Superior temporal gyrus (tissue), 1 donor: ENCODE measurements around the gene SORL1-AS1.
"Not testable (repeated sequence)": the region's sequence is repeated elsewhere in the genome, so short reads cannot be mapped to it uniquely, and the experiment has no call there.

Source experiments
- DNase-seq: peaks from one replicate; pipeline ENCODE4 v3.0.0-alpha.2; 2016; ENCODE audit errors: extremely low spot score

The SORL1-AS1 gene

GRCh38 chr11:121452609-121453150 is at the start of gene SORL1-AS1:
Gene SORL1-AS1, minus strand, starts transcription at chr11:121452967.
- peak; percentile 50 for DNase-seq

DNA sequence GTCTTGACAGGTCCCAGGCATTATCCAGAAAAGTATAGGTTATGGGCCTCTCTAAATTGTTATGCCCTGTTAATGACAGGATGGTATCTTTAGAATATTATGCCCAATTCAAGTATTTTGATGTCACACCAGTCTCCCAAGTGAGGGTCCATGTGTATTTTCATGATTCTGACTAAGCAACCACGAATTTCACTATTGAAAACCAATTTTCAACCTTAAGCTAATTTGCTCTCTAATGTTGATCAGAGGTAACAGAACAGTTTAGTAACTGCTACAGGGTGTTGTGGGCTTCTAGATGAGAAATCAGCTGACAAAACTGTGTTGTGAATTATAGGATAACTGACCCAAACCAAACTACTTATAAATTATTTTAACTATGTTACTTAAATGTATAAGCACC is 48.0 kb upstream of the SORL1-AS1 start:
- no peak for DNase-seq

- no peak for DNase-seq
Observed at GRCh38 chr11:121500275-121500674, 47.5 kb upstream of the SORL1-AS1 start.

DNA sequence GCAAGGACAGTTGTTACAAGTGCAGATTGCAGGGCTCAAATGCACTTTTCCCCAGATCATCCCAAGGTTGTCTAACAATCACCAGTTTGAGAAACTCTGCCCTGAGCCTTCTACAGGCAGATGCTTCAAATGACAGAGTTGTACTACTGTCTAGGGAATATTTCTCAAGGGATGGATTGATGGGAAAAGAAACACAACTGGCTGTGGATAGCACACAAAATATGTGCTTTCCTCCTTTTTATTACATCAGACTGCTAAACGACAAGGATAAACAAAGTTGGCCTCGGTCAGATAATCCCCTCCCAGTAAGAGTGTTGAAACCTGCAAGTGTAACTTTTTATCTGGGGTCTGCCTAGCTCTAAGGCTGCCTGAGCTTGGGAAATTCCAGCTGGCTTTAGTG is 46.6 kb upstream of the SORL1-AS1 start:
- DNase-seq = no peak

DNA sequence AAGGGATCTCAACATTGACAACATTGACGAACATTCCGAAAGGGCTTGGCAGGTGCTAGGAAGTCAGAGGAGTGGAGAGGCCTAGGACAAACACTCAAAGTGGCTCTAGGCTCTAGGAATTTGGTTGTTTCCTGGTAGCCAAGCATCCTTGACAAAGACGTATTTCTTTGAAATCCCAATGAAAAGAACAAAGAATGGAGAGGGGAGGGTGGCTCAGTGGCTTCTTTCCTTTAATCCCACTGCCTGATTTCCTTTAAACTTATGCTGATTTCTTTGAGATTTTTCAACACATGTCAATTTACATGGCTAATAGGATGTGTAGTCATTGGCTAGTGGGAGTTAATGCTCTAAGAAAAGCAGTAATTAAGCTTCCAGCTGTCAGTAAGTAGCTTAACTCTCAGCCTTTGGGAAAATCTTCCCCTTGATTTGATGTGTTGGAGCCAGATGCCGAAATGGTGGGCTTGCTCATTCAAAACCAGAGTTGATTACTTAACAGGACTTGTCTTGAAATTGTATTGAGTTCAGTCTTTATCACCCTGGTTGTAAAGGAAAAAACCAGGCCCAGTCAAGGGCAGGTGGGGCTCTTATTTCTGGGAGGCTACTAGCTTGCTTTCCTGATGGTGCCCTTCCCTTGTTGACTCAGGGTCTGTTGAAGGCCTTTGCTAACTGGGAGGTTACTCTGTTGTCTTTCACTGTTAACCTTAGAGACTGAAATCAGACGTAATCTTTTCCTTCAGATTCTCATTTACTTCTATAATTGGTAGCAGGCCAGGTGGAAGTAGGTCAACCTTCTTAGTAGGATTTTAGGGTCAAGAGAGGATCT is 44.6 kb upstream of the SORL1-AS1 start:
- no peak for DNase-seq

GRCh38 chr11:121494355-121495099 is 41.8 kb upstream of the SORL1-AS1 start:
- peak; percentile 70 for DNase-seq

GRCh38 chr11:121489823-121490222 is 37.1 kb upstream of the SORL1-AS1 start:
- no peak for DNase-seq

- DNase-seq = no peak
Observed at GRCh38 chr11:121488641-121489040, 35.9 kb upstream of the SORL1-AS1 start.

- DNase-seq = no peak
Observed at GRCh38 chr11:121488170-121488569, 35.4 kb upstream of the SORL1-AS1 start.

DNA sequence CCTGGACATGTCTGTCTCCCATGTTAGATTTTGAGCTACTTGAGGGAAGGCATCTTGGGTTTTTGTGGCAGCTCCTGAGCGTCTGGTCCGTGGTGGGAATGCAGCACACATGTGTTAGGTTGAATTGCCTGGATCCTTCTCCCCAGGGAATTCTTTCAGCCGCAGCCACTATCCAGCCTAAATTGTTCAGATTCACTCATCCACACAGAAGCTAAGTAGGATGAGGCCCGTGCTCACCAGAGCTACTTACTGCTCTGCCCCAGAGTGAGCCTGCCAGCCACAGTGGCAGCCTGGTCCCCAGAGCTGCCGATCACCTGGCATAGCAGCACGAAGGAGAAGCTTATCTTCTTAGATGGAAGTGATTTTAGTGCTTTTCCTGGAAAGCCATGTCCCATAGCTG is 34.4 kb upstream of the SORL1-AS1 start:
- no peak for DNase-seq

- DNase-seq = no peak
Observed at GRCh38 chr11:121486054-121486453, 33.3 kb upstream of the SORL1-AS1 start.

DNA sequence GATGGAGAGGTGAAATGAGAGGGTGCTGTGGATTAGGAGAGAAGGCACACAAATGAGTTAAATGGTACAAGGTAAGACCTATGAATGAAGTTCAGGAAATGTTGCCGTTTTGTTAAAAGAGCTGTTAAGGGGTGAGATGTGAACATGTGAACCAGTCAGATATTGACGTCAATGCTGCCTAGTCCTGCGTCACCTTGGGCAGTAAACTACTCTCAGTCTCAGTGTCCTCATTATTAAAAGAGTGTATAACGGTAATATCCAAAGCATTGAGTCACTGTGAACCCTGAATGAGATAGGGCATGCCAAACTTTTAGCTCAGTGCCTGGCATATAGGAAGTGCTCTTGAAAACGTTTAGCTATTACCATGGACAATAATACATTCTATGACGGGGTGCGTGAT is 32.4 kb upstream of the SORL1-AS1 start:
- no peak for DNase-seq

- DNase-seq = no peak
Observed at GRCh38 chr11:121483805-121484480, 31.2 kb upstream of the SORL1-AS1 start.

GRCh38 chr11:121482231-121483129 is 29.7 kb upstream of the SORL1-AS1 start:
- no peak for DNase-seq

DNA sequence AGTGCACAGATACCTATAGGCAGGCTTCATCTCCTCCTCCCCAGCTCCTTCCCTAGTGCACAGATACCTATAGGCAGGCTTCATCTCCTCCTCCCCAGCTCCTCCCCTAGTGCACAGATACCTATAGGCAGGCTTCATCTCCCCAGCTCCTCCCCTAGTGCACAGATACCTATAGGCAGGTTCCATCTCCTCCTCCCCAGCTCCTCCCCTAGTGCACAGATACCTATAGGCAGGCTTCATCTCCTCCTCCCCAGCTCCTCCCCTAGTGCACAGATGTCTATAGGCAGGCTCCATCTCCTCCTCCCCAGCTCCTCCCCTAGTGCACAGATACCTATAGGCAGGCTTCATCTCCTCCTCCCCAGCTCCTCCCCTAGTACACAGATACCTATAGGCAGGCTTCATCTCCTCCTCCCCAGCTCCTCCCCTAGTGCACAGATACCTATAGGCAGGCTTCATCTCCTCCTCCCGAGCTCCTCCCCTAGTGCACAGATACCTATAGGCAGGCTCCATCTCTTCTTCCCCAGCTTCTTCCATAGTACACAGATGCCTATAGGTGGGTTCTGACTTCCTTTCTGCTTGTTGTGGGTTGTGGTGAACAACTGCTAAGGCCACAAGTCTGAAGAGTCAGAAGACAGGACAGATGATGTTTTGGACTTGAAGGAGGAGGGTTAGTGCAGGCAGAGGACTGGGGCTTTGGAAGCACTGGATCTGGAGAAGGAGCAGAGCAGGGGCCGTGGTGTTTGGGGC is 28.9 kb upstream of the SORL1-AS1 start:
- DNase-seq = not testable (repeated sequence)

DNA sequence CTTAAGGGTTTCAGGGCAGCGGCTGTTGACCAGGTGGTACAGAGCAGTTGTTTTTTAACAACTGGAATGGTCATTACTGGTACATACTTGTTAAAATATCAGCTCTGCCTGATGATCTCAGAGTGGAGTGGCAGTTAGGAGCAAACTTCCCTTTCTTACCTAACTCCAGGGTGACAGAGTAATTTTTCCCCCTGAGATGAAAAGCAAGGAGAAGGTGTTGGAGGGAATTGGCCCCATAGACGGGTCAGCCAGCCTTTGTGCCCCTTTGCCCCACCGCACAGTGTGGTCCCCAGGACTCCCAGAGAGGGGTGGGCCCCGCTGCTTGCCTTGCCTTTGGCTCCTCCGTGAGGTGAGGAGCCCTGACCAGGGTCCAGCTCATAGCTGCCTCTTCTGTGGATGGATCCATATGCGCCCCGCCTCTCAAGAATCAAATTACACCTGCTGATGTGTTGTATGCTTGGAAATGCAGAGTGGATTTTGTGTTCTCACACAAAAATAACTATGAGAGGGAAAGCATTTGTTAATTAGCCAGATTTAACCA is 27.0 kb upstream of the SORL1-AS1 start:
- DNase-seq = no peak

DNA sequence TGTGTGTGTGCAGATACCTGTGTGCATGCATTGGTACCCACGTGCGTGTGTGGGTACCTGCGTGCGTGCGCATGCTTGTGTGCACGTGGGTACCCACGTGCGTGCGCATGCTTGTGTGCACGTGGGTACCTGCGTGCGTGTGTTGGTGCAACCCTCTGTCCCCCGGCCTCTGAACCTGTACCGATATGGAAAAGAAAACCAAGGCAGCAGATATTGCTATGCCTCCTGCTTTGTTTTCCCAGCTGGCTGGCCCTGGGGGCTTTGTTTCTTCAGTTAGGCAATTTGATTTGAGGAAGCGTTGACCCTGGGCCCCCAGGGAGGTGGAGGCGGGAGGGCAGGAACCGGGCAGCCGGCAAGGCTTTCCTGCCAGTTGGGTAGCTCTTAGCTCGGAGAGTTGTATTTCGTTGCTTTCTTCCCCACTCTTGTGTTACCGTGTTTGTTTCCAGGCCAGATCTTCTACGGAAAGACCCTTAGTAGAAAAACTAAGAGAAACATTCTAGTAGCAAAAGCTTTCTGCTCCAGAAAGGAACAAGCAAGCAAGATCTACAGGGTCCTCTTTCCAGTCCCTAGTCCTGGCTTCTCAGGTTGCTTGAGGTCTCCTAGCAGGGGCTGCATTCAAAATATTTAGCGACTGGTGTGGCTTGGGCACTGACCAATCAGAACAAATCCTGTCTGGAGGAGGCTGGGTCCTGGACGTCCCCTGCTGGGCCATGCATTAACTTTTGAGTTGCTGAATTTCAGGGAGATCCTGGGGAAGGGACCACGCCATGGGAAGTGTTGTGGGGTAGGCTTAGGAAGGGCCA is 26.3 kb upstream of the SORL1-AS1 start:
- DNase-seq = no peak

- DNase-seq = no peak
Observed at GRCh38 chr11:121478226-121478894, 25.6 kb upstream of the SORL1-AS1 start.
